G401 (cell line): ENCODE measurements around the gene GTSF1L. TPM values are rescaled to one million over a fixed set of nuclear protein-coding genes. Genes with fewer than 3 reads are reported as not detected.
"Not testable (repeated sequence)": the region's sequence is repeated elsewhere in the genome, so short reads cannot be mapped to it uniquely, and the experiment has no call there.

ENCODE experiments used
- DNase-seq: peaks from one replicate; pipeline ENCODE4 v3.0.0-alpha.2; 2015; ENCODE audit warnings: low spot score
- in situ Hi-C: cut with HindIII; loops from 2 replicates; pipeline ENCODE4 v1.10.0; 2016; ENCODE audit warnings: low sequenced_read_pairs, mixed read lengths
- total RNA-seq: library from RNA; depleted of rRNA; stranded (reverse); fragments of >200 nt; shearing (Covaris generic); gene quantifications from 2 replicates; pipeline ENCODE4 v1.2.3, GENCODE V29; 2014; rRNA removed

GTSF1L gene
- not detected in 2 replicates for total RNA-seq

GRCh38 chr20:43726811-43727338, at the start of gene GTSF1L:
TSS of gene GTSF1L (minus strand) at chr20:43727002. CDS start at chr20:43726694, 308 bp downstream.
- in situ Hi-C loops = no loop called here
- no peak for DNase-seq

- no peak for DNase-seq
- in situ Hi-C loops = no loop called here
Observed at GRCh38 chr20:43774754-43775153, 48.0 kb upstream of the GTSF1L start.

GRCh38 chr20:43771503-43772190, 44.8 kb upstream of the GTSF1L start:
- no peak for DNase-seq
- in situ Hi-C loops = no loop called here

GRCh38 chr20:43770342-43770741, 43.5 kb upstream of the GTSF1L start:
- in situ Hi-C loops = no loop called here
- DNase-seq = no peak

GRCh38 chr20:43767686-43768474, 41.1 kb upstream of the GTSF1L start:
- in situ Hi-C loops = no loop called here
- peak; percentile 60 for DNase-seq

- in situ Hi-C loops = no loop called here
- peak; percentile 36 for DNase-seq
Observed at GRCh38 chr20:43766917-43767316, 40.1 kb upstream of the GTSF1L start.

- in situ Hi-C loops = no loop called here
- peak; percentile 95 for DNase-seq
Observed at GRCh38 chr20:43766385-43766784, 39.6 kb upstream of the GTSF1L start.

- in situ Hi-C loops = no loop called here
- peak; percentile 61 for DNase-seq
Observed at GRCh38 chr20:43765916-43766315, 39.1 kb upstream of the GTSF1L start.

GRCh38 chr20:43762911-43763310, 36.1 kb upstream of the GTSF1L start:
- DNase-seq = peak; percentile 96
- in situ Hi-C loops = no loop called here

- DNase-seq = no peak
- in situ Hi-C loops = no loop called here
Observed at GRCh38 chr20:43761386-43762340, 34.9 kb upstream of the GTSF1L start.

- in situ Hi-C loops, DNase-seq: not testable (repeated sequence)
Observed at GRCh38 chr20:43757888-43758287, 31.1 kb upstream of the GTSF1L start.

GRCh38 chr20:43755851-43756250, 29.0 kb upstream of the GTSF1L start:
- DNase-seq = no peak
- in situ Hi-C loops = no loop called here

GRCh38 chr20:43755390-43755789, 28.6 kb upstream of the GTSF1L start:
- DNase-seq = no peak
- in situ Hi-C loops = no loop called here

GRCh38 chr20:43752561-43753301, 25.9 kb upstream of the GTSF1L start:
- in situ Hi-C loops = no loop called here
- DNase-seq = no peak

GRCh38 chr20:43752051-43752360, 25.2 kb upstream of the GTSF1L start:
- no peak for DNase-seq
- in situ Hi-C loops = no loop called here

- DNase-seq = no peak
- in situ Hi-C loops = no loop called here
Observed at GRCh38 chr20:43751167-43752050, 24.6 kb upstream of the GTSF1L start.

- in situ Hi-C loops = no loop called here
- DNase-seq = no peak
Observed at GRCh38 chr20:43750774-43751166, 24.0 kb upstream of the GTSF1L start.

- DNase-seq = peak; percentile 51
- in situ Hi-C loops = no loop called here
Observed at GRCh38 chr20:43749734-43750294, 23.0 kb upstream of the GTSF1L start.
